ENCODE results near the gene CALD1. TPM values are rescaled to one million over a fixed set of nuclear protein-coding genes. Genes with fewer than 3 reads are reported as not detected.

CALD1 gene
- polyA plus RNA-seq = 169 to 229 TPM (median 198 TPM) in 3 replicates
- polyA plus RNA-seq (2011; ENCODE audit: low read depth) = 135 TPM
- polyA plus RNA-seq (2011; cell fraction: cytosol; rRNA removed) = 175 and 262 TPM in 2 replicates
- 308 and 349 TPM in 2 replicates for polyA plus RNA-seq (2011; cell fraction: nucleus; rRNA removed)
- polyA plus RNA-seq (2012; ENCODE audit: low replicate concordance) = 55.2 and 198 TPM in 2 replicates
- polyA minus RNA-seq = 79.3 to 202 TPM (median 169 TPM) in 3 replicates
- polyA minus RNA-seq (2011; cell fraction: cytosol; rRNA and poly(A)+ RNA removed) = 127 TPM
- polyA minus RNA-seq (2011; cell fraction: nucleus; rRNA and poly(A)+ RNA removed) = 125 and 268 TPM in 2 replicates

GRCh38 chr7:134778941-134779740, at the start of gene CALD1:
Gene CALD1, plus strand, starts transcription at chr7:134779634. Its CDS starts 88,100 bp downstream, at chr7:134867734.
- H3K4me3 ChIP-seq (ENCODE audit: control insufficient read depth in 2 of 3, extremely low read depth in 1 of 3, insufficient read depth in 2 of 3, low read depth in 1 of 3, low read length in 3 of 3) = peak within 1 kb of the TSS; percentile 66 to 93 (median 90)
- H3K9ac ChIP-seq (ENCODE audit: control insufficient read depth, extremely low read depth, insufficient read depth, low read length) = peak within 1 kb of the TSS; percentile 84
- peak within 1 kb of the TSS; percentile 55 for H2AFZ ChIP-seq (ENCODE audit: control insufficient read depth, low read length)
- H4K20me1 ChIP-seq (ENCODE audit: control insufficient read depth, extremely low read depth, insufficient read depth, low read length) = no peaks in the 10 kb centered on the region
- H3K36me3 ChIP-seq (ENCODE audit: control insufficient read depth in 2 of 2, extremely low read depth in 1 of 2, insufficient read depth in 2 of 2, low read length in 2 of 2) = peaks cover under 1 to 9% of the 10 kb centered on the region in 2 experiments
- no peak for TF ChIP-seq CTCF (optimal IDR thresholded peaks at IDR 0.05 in 1 of 3, IDR thresholded peaks at IDR 0.05 in 1 of 3, conservative IDR thresholded peaks at IDR 0.05 in 1 of 3; ENCODE audit: extremely low read depth in 1 of 3, insufficient read depth in 2 of 3, low read length in 3 of 3)
- TF ChIP-seq EZH2 (IDR thresholded peaks at IDR 0.05; ENCODE audit: low read length) = no peak
- no peaks in the 10 kb centered on the region for H3K27me3 ChIP-seq (ENCODE audit: control insufficient read depth, extremely low read depth, insufficient read depth, low read length)
- H3K4me2 ChIP-seq (ENCODE audit: control insufficient read depth, extremely low read depth, insufficient read depth, low read depth, low read length) = peak within 1 kb of the TSS; percentile 95
- FAIRE-seq = peak; percentile 99
- peak; percentile 86 for DNase-seq (ENCODE audit: low read depth, low spot score)
- H3K79me2 ChIP-seq (ENCODE audit: control insufficient read depth, insufficient read depth, low read length) = peaks cover 45% of the 10 kb centered on the region
- dilution Hi-C loops (cut with MboI; ENCODE audit: extremely low pct_ligation_motif_present, low sequenced_read_pairs) = no loop called here
- H3K27ac ChIP-seq (ENCODE audit: control insufficient read depth, insufficient read depth, low read length) = peak within 1 kb of the TSS; percentile 86
- peaks cover 37% of the 10 kb centered on the region for H3K4me1 ChIP-seq (ENCODE audit: control insufficient read depth, extremely low read depth, insufficient read depth, low read length)
- H3K9me3 ChIP-seq (ENCODE audit: control insufficient read depth, low read depth, low read length) = no peaks in the 10 kb centered on the region
- H3K9me1 ChIP-seq (ENCODE audit: control insufficient read depth, extremely low read depth, insufficient read depth, low read length) = no peaks in the 10 kb centered on the region

- Histone ChIP-seq H3K36me3 (ENCODE audit: control insufficient read depth in 2 of 2, extremely low read depth in 1 of 2, insufficient read depth in 2 of 2, low read length in 2 of 2) (no peaks in the 10 kb centered on the region), H3K4me3 (ENCODE audit: control insufficient read depth in 2 of 3, extremely low read depth in 1 of 3, insufficient read depth in 2 of 3, low read depth in 1 of 3, low read length in 3 of 3) (no peak overlapping the region), H3K79me2 (ENCODE audit: control insufficient read depth, insufficient read depth, low read length) (no peaks in the 10 kb centered on the region), H3K4me1 (ENCODE audit: control insufficient read depth, extremely low read depth, insufficient read depth, low read length) (no peaks in the 10 kb centered on the region), H3K4me2 (ENCODE audit: control insufficient read depth, extremely low read depth, insufficient read depth, low read depth, low read length) (no peak overlapping the region), H3K9me3 (ENCODE audit: control insufficient read depth, low read depth, low read length) (no peaks in the 10 kb centered on the region), H3K9me1 (ENCODE audit: control insufficient read depth, extremely low read depth, insufficient read depth, low read length) (no peaks in the 10 kb centered on the region), H3K27me3 (ENCODE audit: control insufficient read depth, extremely low read depth, insufficient read depth, low read length) (no peaks in the 10 kb centered on the region), H3K27ac (ENCODE audit: control insufficient read depth, insufficient read depth, low read length) (no peak overlapping the region), H2AFZ (ENCODE audit: control insufficient read depth, low read length) (no peak overlapping the region), H4K20me1 (ENCODE audit: control insufficient read depth, extremely low read depth, insufficient read depth, low read length) (no peaks in the 10 kb centered on the region), H3K9ac (ENCODE audit: control insufficient read depth, extremely low read depth, insufficient read depth, low read length) (no peak overlapping the region)
- FAIRE-seq = no peak
- DNase-seq (ENCODE audit: low read depth, low spot score) = no peak
- dilution Hi-C loops (cut with MboI; ENCODE audit: extremely low pct_ligation_motif_present, low sequenced_read_pairs) = no loop called here
- TF ChIP-seq CTCF (optimal IDR thresholded peaks at IDR 0.05 in 1 of 3, IDR thresholded peaks at IDR 0.05 in 1 of 3, conservative IDR thresholded peaks at IDR 0.05 in 1 of 3; ENCODE audit: extremely low read depth in 1 of 3, insufficient read depth in 2 of 3, low read length in 3 of 3) (no peak), EZH2 (IDR thresholded peaks at IDR 0.05; ENCODE audit: low read length) (no peak)
These were observed 49.5 kb upstream of the CALD1 start for GRCh38 chr7:134729895-134730294.

All from keratinocyte (primary cell).